Naive thymus-derived CD4-positive, alpha-beta T cell (primary cell): ENCODE measurements around the gene NUP205. TPM values are rescaled to one million over a fixed set of nuclear protein-coding genes. Genes with fewer than 3 reads are reported as not detected.

ENCODE experiments used
- ATAC-seq: fragments of 150-1000 bp; cut with Tn5 transposase; 2 replicates; pipeline ENCODE4 v1.10.0; 2021; ENCODE audit warnings: mild to moderate bottlenecking, moderate library complexity
- CTCF ChIA-PET: fragments of 350-600 bp; sonication (Branson Sonifier 250); formaldehyde crosslinking; loops from one replicate; lab custom pipeline; 2021; ENCODE audit warnings: antibody characterized with exemption; lab: Charles Lee
- POLR2A ChIA-PET: fragments of 350-600 bp; sonication (Branson Sonifier 250); formaldehyde crosslinking; loops from one replicate; lab custom pipeline; 2021; ENCODE audit warnings: antibody characterized with exemption, inconsistent platforms; lab: Charles Lee
- DNase-seq, 9 donors: peaks; one replicate each; pipeline versions ENCODE4 v3.0.0 to v3.0.0-alpha.2; 2020 to 2022; ENCODE audit warnings: mixed read lengths in 1 of 9
- H3K27ac ChIP-seq: one replicate; pipeline ENCODE4 v1.7.0; 2013; ENCODE audit warnings: mild to moderate bottlenecking, low read depth, low read length, moderate library complexity
- H3K27me3 ChIP-seq, 2 donors: one replicate each; pipeline ENCODE4 v1.7.0; 2013; ENCODE audit warnings: low read length in 2 of 2, mild to moderate bottlenecking in 2 of 2, moderate library complexity in 2 of 2; ENCODE audit not compliant: control insufficient read depth in 2 of 2, insufficient read depth in 2 of 2
- H3K36me3 ChIP-seq, 3 experiments: 1 replicate in 2 of 3; 2 replicates in 1 of 3; pipeline ENCODE4 v1.7.0; 2013; ENCODE audit warnings: low read length in 3 of 3, mild to moderate bottlenecking in 3 of 3, moderate library complexity in 1 of 3; ENCODE audit not compliant: insufficient read depth in 3 of 3, control insufficient read depth in 2 of 3
- H3K4me1 ChIP-seq, 2 donors: one replicate each; pipeline ENCODE4 v1.7.0; 2013; ENCODE audit warnings: low read length in 2 of 2, mild to moderate bottlenecking in 2 of 2, moderate library complexity in 1 of 2; ENCODE audit not compliant: control insufficient read depth in 2 of 2, insufficient read depth in 2 of 2
- H3K4me3 ChIP-seq: 2 replicates; pipeline ENCODE4 v1.7.0; 2013; ENCODE audit warnings: mild to moderate bottlenecking, low read length
- H3K9me3 ChIP-seq, 3 experiments: 1 replicate in 2 of 3; 2 replicates in 1 of 3; pipeline ENCODE4 v1.7.0; 2013; ENCODE audit warnings: low read length in 3 of 3; ENCODE audit not compliant: control insufficient read depth in 2 of 3
- H3K27ac Mint-ChIP-seq, 9 donors: one replicate each; pipeline ENCODE4 v1.8.0; 2020 to 2022; ENCODE audit warnings: mixed read lengths in 9 of 9, mild to moderate bottlenecking in 8 of 9, moderate library complexity in 5 of 9, inconsistent platforms in 2 of 9
- H3K27me3 Mint-ChIP-seq, 5 donors: one replicate each; pipeline ENCODE4 v1.8.0; 2021 to 2022; ENCODE audit warnings: mixed read lengths in 5 of 5, mild to moderate bottlenecking in 1 of 5
- H3K36me3 Mint-ChIP-seq, 5 donors: one replicate each; pipeline ENCODE4 v1.8.0; 2020 to 2022; ENCODE audit warnings: mixed read lengths in 5 of 5, mild to moderate bottlenecking in 3 of 5, inconsistent platforms in 1 of 5
- H3K4me1 Mint-ChIP-seq, 7 donors: one replicate each; pipeline ENCODE4 v1.8.0; 2020 to 2022; ENCODE audit warnings: mixed read lengths in 7 of 7, mild to moderate bottlenecking in 3 of 7, inconsistent platforms in 1 of 7
- H3K4me3 Mint-ChIP-seq, 10 donors: one replicate each; pipeline ENCODE4 v1.8.0; 2020 to 2022; ENCODE audit warnings: mild to moderate bottlenecking in 10 of 10, mixed read lengths in 10 of 10, moderate library complexity in 6 of 10, inconsistent platforms in 2 of 10
- H3K9me3 Mint-ChIP-seq, 11 donors: one replicate each; pipeline ENCODE4 v1.8.0; 2020 to 2022; ENCODE audit warnings: mixed read lengths in 11 of 11, mild to moderate bottlenecking in 4 of 11, inconsistent platforms in 1 of 11, moderate library complexity in 1 of 11
- intact Hi-C, 2 donors: fragments of 100-400 bp; cut with micrococcal nuclease; formaldehyde crosslinking; loops; one replicate each; pipeline ENCODE4 v1.15.1; 2023
- polyA plus RNA-seq, 2 donors: library from polyadenylated mRNA; unstranded; fragments of 300-500 nt; fragmentation: Illumina TruSeq; gene quantifications; one replicate each; pipeline ENCODE4 v1.2.3, GENCODE V29; 2021
- total RNA-seq, 6 experiments: library from RNA in 5 of 6; stranded (reverse) in 5 of 6; gene quantifications; 1 replicate in 5 of 6; 2 replicates in 1 of 6; pipeline ENCODE4 v1.2.3 and lab custom pipeline; 2021 to 2026

The NUP205 gene
- total and polyA plus RNA-seq, 7 experiments from 2014 or later, result 22.9 to 88.8 (median 54.3) TPM

GRCh38 chr7:135682191-135682590 lies 124.5 kb downstream of the NUP205 start:
- no peaks in the 10 kb centered on the region for H3K9me3 Mint-ChIP-seq
- peaks cover 0 to 8% (median 2%) of the 10 kb centered on the region in 7 donors for H3K4me1 Mint-ChIP-seq
- ATAC-seq (no peak), DNase-seq (no peak)
- CTCF ChIA-PET, result interaction anchor here (0.7 kb wide), 2 partner anchors 8 to 24 kb away, joined by 3 to 4 read pairs; no protein-coding TSS in a partner anchor
- peak overlapping the region in 1 of 9 donors; percentile 24 for H3K27ac Mint-ChIP-seq
- Histone ChIP-seq H3K27me3 (no peaks in the 10 kb centered on the region), H3K4me3 (no peak overlapping the region), H3K9me3 (no peaks in the 10 kb centered on the region), H3K27ac (no peak overlapping the region), H3K4me1 (no peaks in the 10 kb centered on the region), H3K36me3 (peaks cover 0 to 34% (median 0%) of the 10 kb centered on the region in 3 experiments)
- POLR2A ChIA-PET, result no interaction called here
- H3K36me3 Mint-ChIP-seq, result peaks cover 2 to 26% (median 11%) of the 10 kb centered on the region in 5 donors
- H3K4me3 Mint-ChIP-seq, result no peak overlapping the region
- peaks cover 0 to 2% (median 0%) of the 10 kb centered on the region in 5 donors for H3K27me3 Mint-ChIP-seq
- intact Hi-C loops, result loop anchor here in 1 of 2 donors (2.0 kb wide), 1 partner anchor 19 kb away; the partner anchor contains the start of gene STMP1

- Histone ChIP-seq H3K4me3 (no peak overlapping the region), H3K27ac (no peak overlapping the region), H3K36me3 (peaks cover 0 to 23% (median 0%) of the 10 kb centered on the region in 3 experiments), H3K9me3 (no peaks in the 10 kb centered on the region), H3K4me1 (no peaks in the 10 kb centered on the region), H3K27me3 (no peaks in the 10 kb centered on the region)
- ATAC-seq (no peak), DNase-seq (no peak)
- Mint-ChIP-seq H3K27ac (no peak overlapping the region), H3K4me3 (no peak overlapping the region), H3K4me1 (peaks cover 0 to 8% (median 2%) of the 10 kb centered on the region in 7 donors), H3K9me3 (no peaks in the 10 kb centered on the region), H3K27me3 (peaks cover 0 to 2% (median 0%) of the 10 kb centered on the region in 5 donors), H3K36me3 (peaks cover 0 to 19% (median 5%) of the 10 kb centered on the region in 5 donors)
- ChIA-PET POLR2A (no interaction called here), CTCF (no interaction called here)
- intact Hi-C loops, result loop anchor here in 1 of 2 donors (2.0 kb wide), 1 partner anchor 21 kb away; the partner anchor contains the start of gene STMP1
Measured at GRCh38 chr7:135683609-135684008, 125.9 kb downstream of the NUP205 start.

GRCh38 chr7:135684136-135684535 lies 126.4 kb downstream of the NUP205 start:
- H3K4me1 ChIP-seq, result no peaks in the 10 kb centered on the region
- Mint-ChIP-seq H3K9me3 (no peaks in the 10 kb centered on the region), H3K4me1 (peaks cover 0 to 8% (median 2%) of the 10 kb centered on the region in 7 donors), H3K4me3 (no peak overlapping the region), H3K27me3 (peaks cover 0 to 2% (median 0%) of the 10 kb centered on the region in 5 donors), H3K36me3 (peaks cover 0 to 16% (median 5%) of the 10 kb centered on the region in 5 donors), H3K27ac (peak overlapping the region in 2 of 9 donors; percentile 25 to 59)
- ATAC-seq (no peak), DNase-seq (no peak)
- H3K4me3 ChIP-seq, result no peak overlapping the region
- peaks cover 0 to 18% (median 0%) of the 10 kb centered on the region in 3 experiments for H3K36me3 ChIP-seq
- intact Hi-C loops, result no loop called here
- ChIA-PET CTCF (interaction anchor here (0.6 kb wide), 1 partner anchor 20 kb away, joined by 3 read pairs; no protein-coding TSS in a partner anchor), POLR2A (no interaction called here)
- no peak overlapping the region for H3K27ac ChIP-seq
- no peaks in the 10 kb centered on the region for H3K27me3 ChIP-seq
- no peaks in the 10 kb centered on the region for H3K9me3 ChIP-seq

- CTCF ChIA-PET, result no interaction called here
- DNase-seq (no peak), ATAC-seq (no peak)
- Histone ChIP-seq H3K27me3 (no peaks in the 10 kb centered on the region), H3K9me3 (no peaks in the 10 kb centered on the region), H3K4me1 (no peaks in the 10 kb centered on the region), H3K4me3 (no peak overlapping the region), H3K36me3 (peaks cover 0 to 14% (median 0%) of the 10 kb centered on the region in 3 experiments), H3K27ac (no peak overlapping the region)
- peaks cover 0 to 8% (median 2%) of the 10 kb centered on the region in 7 donors for H3K4me1 Mint-ChIP-seq
- intact Hi-C loops, result no loop called here
- POLR2A ChIA-PET, result interaction anchor here (0.6 kb wide), 1 partner anchor 11 kb away, joined by 3 read pairs; no protein-coding TSS in a partner anchor
- H3K27ac Mint-ChIP-seq, result peak overlapping the region in 1 of 9 donors; percentile 25
- H3K9me3 Mint-ChIP-seq, result no peaks in the 10 kb centered on the region
- H3K4me3 Mint-ChIP-seq, result no peak overlapping the region
- no peaks in the 10 kb centered on the region for H3K27me3 Mint-ChIP-seq
- peaks cover 0 to 14% (median 10%) of the 10 kb centered on the region in 5 donors for H3K36me3 Mint-ChIP-seq
Measured at GRCh38 chr7:135684699-135685098, 127.0 kb downstream of the NUP205 start.

- Histone ChIP-seq H3K27ac (no peak overlapping the region), H3K4me3 (no peak overlapping the region), H3K4me1 (no peaks in the 10 kb centered on the region), H3K36me3 (peaks cover 0 to 14% (median 0%) of the 10 kb centered on the region in 3 experiments), H3K9me3 (no peaks in the 10 kb centered on the region), H3K27me3 (no peaks in the 10 kb centered on the region)
- no peak overlapping the region for H3K27ac Mint-ChIP-seq
- no peak for DNase-seq
- intact Hi-C loops, result no loop called here
- ChIA-PET POLR2A (no interaction called here), CTCF (no interaction called here)
- peaks cover 0 to 14% (median 10%) of the 10 kb centered on the region in 5 donors for H3K36me3 Mint-ChIP-seq
- H3K4me1 Mint-ChIP-seq, result peaks cover 0 to 6% (median under 1%) of the 10 kb centered on the region in 7 donors
- no peak overlapping the region for H3K4me3 Mint-ChIP-seq
- no peaks in the 10 kb centered on the region for H3K27me3 Mint-ChIP-seq
- no peak for ATAC-seq
- no peaks in the 10 kb centered on the region for H3K9me3 Mint-ChIP-seq
Measured at GRCh38 chr7:135685306-135686084, 127.8 kb downstream of the NUP205 start.

GRCh38 chr7:135687466-135687865 lies 129.7 kb downstream of the NUP205 start:
- H3K36me3 ChIP-seq, result peaks cover 0 to 1% (median 0%) of the 10 kb centered on the region in 3 experiments
- ChIA-PET CTCF (no interaction called here), POLR2A (no interaction called here)
- no peaks in the 10 kb centered on the region for H3K27me3 ChIP-seq
- H3K4me3 ChIP-seq, result no peak overlapping the region
- no peaks in the 10 kb centered on the region for H3K9me3 Mint-ChIP-seq
- no peaks in the 10 kb centered on the region for H3K9me3 ChIP-seq
- no peak overlapping the region for H3K27ac ChIP-seq
- DNase-seq (no peak), ATAC-seq (no peak)
- H3K4me1 Mint-ChIP-seq, result peaks cover 0 to 5% (median 0%) of the 10 kb centered on the region in 7 donors
- no peaks in the 10 kb centered on the region for H3K4me1 ChIP-seq
- peak overlapping the region in 2 of 9 donors; percentile 52 to 65 for H3K27ac Mint-ChIP-seq
- H3K27me3 Mint-ChIP-seq, result no peaks in the 10 kb centered on the region
- H3K4me3 Mint-ChIP-seq, result no peak overlapping the region
- H3K36me3 Mint-ChIP-seq, result peaks cover 1 to 23% (median 10%) of the 10 kb centered on the region in 5 donors
- intact Hi-C loops, result no loop called here
